ENCODE data around the gene ANKRD12.

DNA sequence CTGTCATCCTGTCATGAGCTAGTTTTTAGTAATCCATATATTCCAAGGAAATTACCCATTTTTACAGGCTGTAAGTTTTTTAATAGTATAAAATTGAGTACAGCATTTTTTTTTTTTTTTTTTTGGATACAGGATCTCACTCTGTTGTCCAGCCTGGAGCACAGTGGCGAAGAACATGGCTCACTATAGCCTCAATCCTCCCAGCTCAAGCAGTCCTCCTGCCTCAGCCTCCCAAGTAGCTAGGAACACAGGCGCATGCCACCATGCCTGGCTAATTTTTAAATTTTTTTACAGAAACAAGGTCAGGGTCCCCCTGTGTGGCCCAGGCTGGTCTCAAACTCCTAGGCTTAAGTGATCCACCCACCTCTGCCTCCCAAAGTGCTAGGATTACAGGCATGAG, 56.5 kb downstream of the ANKRD12 start:
- TF ChIP-seq, protein P1, sequence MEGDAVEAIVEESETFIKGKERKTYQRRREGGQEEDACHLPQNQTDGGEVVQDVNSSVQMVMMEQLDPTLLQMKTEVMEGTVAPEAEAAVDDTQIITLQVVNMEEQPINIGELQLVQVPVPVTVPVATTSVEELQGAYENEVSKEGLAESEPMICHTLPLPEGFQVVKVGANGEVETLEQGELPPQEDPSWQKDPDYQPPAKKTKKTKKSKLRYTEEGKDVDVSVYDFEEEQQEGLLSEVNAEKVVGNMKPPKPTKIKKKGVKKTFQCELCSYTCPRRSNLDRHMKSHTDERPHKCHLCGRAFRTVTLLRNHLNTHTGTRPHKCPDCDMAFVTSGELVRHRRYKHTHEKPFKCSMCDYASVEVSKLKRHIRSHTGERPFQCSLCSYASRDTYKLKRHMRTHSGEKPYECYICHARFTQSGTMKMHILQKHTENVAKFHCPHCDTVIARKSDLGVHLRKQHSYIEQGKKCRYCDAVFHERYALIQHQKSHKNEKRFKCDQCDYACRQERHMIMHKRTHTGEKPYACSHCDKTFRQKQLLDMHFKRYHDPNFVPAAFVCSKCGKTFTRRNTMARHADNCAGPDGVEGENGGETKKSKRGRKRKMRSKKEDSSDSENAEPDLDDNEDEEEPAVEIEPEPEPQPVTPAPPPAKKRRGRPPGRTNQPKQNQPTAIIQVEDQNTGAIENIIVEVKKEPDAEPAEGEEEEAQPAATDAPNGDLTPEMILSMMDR (conservative IDR thresholded peaks at IDR 0.05 in 1 of 2, IDR thresholded peaks at IDR 0.05 in 1 of 2; ENCODE audit: low read depth in 1 of 2, low read length in 2 of 2): no peak
- no peak for TF ChIP-seq EZH2 (IDR thresholded peaks at IDR 0.05; ENCODE audit: low read length, missing control alignments)
